Progenitor cell of endocrine pancreas (in vitro differentiated cells): Measurements from ENCODE around the gene BPIFB3. TPM values are rescaled to one million over a fixed set of nuclear protein-coding genes. Genes with fewer than 3 reads are reported as not detected.
A peak's percentile ranks its signal among the peaks of the same experiment; 100 is the strongest.
"Not testable (repeated sequence)": the region's sequence is repeated elsewhere in the genome, so short reads cannot be mapped to it uniquely, and the experiment has no call there.

ENCODE experiments used
- DNase-seq: peaks from one replicate; pipeline ENCODE4 v3.0.0; 2021; ENCODE audit warnings: low spot score; ENCODE audit not compliant: unreplicated experiment
- H3K27ac Mint-ChIP-seq: 2 replicates; pipeline ENCODE4 v1.8.0; 2021; ENCODE audit warnings: mild to moderate bottlenecking, moderate library complexity, mixed read lengths
- H3K27me3 Mint-ChIP-seq: 2 replicates; pipeline ENCODE4 v1.8.0; 2021; ENCODE audit warnings: mixed read lengths
- H3K36me3 Mint-ChIP-seq: 2 replicates; pipeline ENCODE4 v1.8.0; 2022; ENCODE audit warnings: mixed read lengths; ENCODE audit not compliant: insufficient read depth
- H3K4me1 Mint-ChIP-seq: 2 replicates; pipeline ENCODE4 v1.8.0; 2021; ENCODE audit warnings: low read depth, mixed read lengths
- H3K4me3 Mint-ChIP-seq: 2 replicates; pipeline ENCODE4 v1.8.0; 2021; ENCODE audit warnings: low read depth, mild to moderate bottlenecking, moderate library complexity, mixed read lengths
- H3K9me3 Mint-ChIP-seq: 2 replicates; pipeline ENCODE4 v1.8.0; 2021; ENCODE audit warnings: low read depth, mixed read lengths
- CTCF ChIP-seq: fragments of 200-600 bp; sonication (generic); IDR thresholded peaks from one replicate; pipeline ENCODE4 v1.5.0; 2021; ENCODE audit warnings: antibody characterized with exemption, mild to moderate bottlenecking; ENCODE audit not compliant: unreplicated experiment
- total RNA-seq: library from RNA; stranded (reverse); gene quantifications from 2 replicates; pipeline ENCODE4 v1.2.1, GENCODE V29; 2021

Gene BPIFB3
- total RNA-seq, 1 donor from 2014 or later = not detected

GRCh38 chr20:33105316-33105924 is 51.7 kb downstream of the BPIFB3 start:
- H3K36me3 Mint-ChIP-seq = no peaks in the 10 kb centered on the region
- H3K27ac Mint-ChIP-seq = peak overlapping the region; percentile 45
- H3K9me3 Mint-ChIP-seq = no peaks in the 10 kb centered on the region
- TF ChIP-seq CTCF = no peak
- no peak overlapping the region for H3K4me3 Mint-ChIP-seq
- DNase-seq = no peak
- peaks cover 14% of the 10 kb centered on the region for H3K27me3 Mint-ChIP-seq
- peaks cover 13% of the 10 kb centered on the region for H3K4me1 Mint-ChIP-seq

- not testable (repeated sequence) for H3K36me3 Mint-ChIP-seq, H3K4me3 Mint-ChIP-seq, H3K9me3 Mint-ChIP-seq
- Mint-ChIP-seq H3K27me3 (peaks cover 14% of the 10 kb centered on the region), H3K4me1 (peaks cover 13% of the 10 kb centered on the region), H3K27ac (peak overlapping the region; percentile 45)
- peak; percentile 39 for DNase-seq
Observed at GRCh38 chr20:33106058-33106620, 52.4 kb downstream of the BPIFB3 start.

GRCh38 chr20:33108661-33109060 is 55.0 kb downstream of the BPIFB3 start:
- H3K9me3 Mint-ChIP-seq = peaks cover 6% of the 10 kb centered on the region
- H3K4me1 Mint-ChIP-seq = peaks cover 15% of the 10 kb centered on the region
- H3K36me3 Mint-ChIP-seq = no peaks in the 10 kb centered on the region
- no peak overlapping the region for H3K27ac Mint-ChIP-seq
- TF ChIP-seq CTCF = no peak
- no peak overlapping the region for H3K4me3 Mint-ChIP-seq
- no peak for DNase-seq
- H3K27me3 Mint-ChIP-seq = peaks cover 7% of the 10 kb centered on the region

- Mint-ChIP-seq H3K4me3 (no peak overlapping the region), H3K9me3 (peaks cover 12% of the 10 kb centered on the region), H3K4me1 (peaks cover 11% of the 10 kb centered on the region), H3K27ac (no peak overlapping the region), H3K36me3 (peaks cover 5% of the 10 kb centered on the region), H3K27me3 (no peaks in the 10 kb centered on the region)
- TF ChIP-seq CTCF = no peak
- no peak for DNase-seq
Observed at GRCh38 chr20:33110147-33110825, 56.6 kb downstream of the BPIFB3 start.

- H3K27ac Mint-ChIP-seq = no peak overlapping the region
- no peaks in the 10 kb centered on the region for H3K27me3 Mint-ChIP-seq
- H3K4me1 Mint-ChIP-seq = peaks cover 3% of the 10 kb centered on the region
- TF ChIP-seq CTCF = no peak
- peaks cover 13% of the 10 kb centered on the region for H3K9me3 Mint-ChIP-seq
- no peak for DNase-seq
- H3K4me3 Mint-ChIP-seq = no peak overlapping the region
- H3K36me3 Mint-ChIP-seq = peaks cover 6% of the 10 kb centered on the region
Observed at GRCh38 chr20:33111306-33111705, 57.6 kb downstream of the BPIFB3 start.
